H1 (cell line): ENCODE measurements around the gene TARS2. TPM values are rescaled to one million over a fixed set of nuclear protein-coding genes. Genes with fewer than 3 reads are reported as not detected.

Experiments
- BACH1 ChIP-seq: IDR thresholded peaks from 2 replicates; pipeline ENCODE4 v1.6.1; 2012; ENCODE audit warnings: low read length, improper control_type of control experiment
- BCL11A ChIP-seq, 2 experiments: IDR thresholded peaks; one replicate each; pipeline ENCODE4 v1.6.1; 2011; ENCODE audit warnings: low read depth in 2 of 2, low read length in 2 of 2, mild to moderate bottlenecking in 2 of 2
- CBX5 ChIP-seq: fragments of 300-800, 300-1000 bp; sonication (generic); IDR thresholded peaks from 2 replicates; pipeline ENCODE4 v1.7.1; 2016; ENCODE audit warnings: antibody characterized with exemption, low read length, low read depth
- CREB1 ChIP-seq: IDR thresholded peaks from 2 replicates; pipeline ENCODE4 v1.6.1; 2012; ENCODE audit warnings: inconsistent platforms
- JUN ChIP-seq: IDR thresholded peaks from 2 replicates; pipeline ENCODE4 v1.6.1; 2011; ENCODE audit warnings: low read depth, mild to moderate bottlenecking, improper control_type of control experiment, low read length
- JUND ChIP-seq: IDR thresholded peaks from 2 replicates; pipeline ENCODE4 v1.6.1; 2011; ENCODE audit warnings: mild to moderate bottlenecking, improper control_type of control experiment, low read length
- NANOG ChIP-seq: IDR thresholded peaks from 2 replicates; pipeline ENCODE4 v1.6.1; 2011; ENCODE audit warnings: low read length, low read depth, mild to moderate bottlenecking, inconsistent platforms; ENCODE audit not compliant: insufficient read depth, poor library complexity, severe bottlenecking
- RAD21 ChIP-seq, 2 experiments: IDR thresholded peaks in 1 of 2; conservative IDR thresholded peaks in 1 of 2; 2 replicates each; pipeline ENCODE4 v1.6.1; 2011; ENCODE audit warnings: low read depth in 2 of 2, low read length in 2 of 2, improper control_type of control experiment in 1 of 2, inconsistent platforms in 1 of 2, mild to moderate bottlenecking in 1 of 2, moderate library complexity in 1 of 2
- SP2 ChIP-seq: IDR thresholded peaks from 2 replicates; pipeline ENCODE4 v1.6.1; 2012; ENCODE audit warnings: mild to moderate bottlenecking, low read length, inconsistent platforms
- SUZ12 ChIP-seq: fragments of 200-600 bp; sonication (generic); IDR thresholded peaks from 2 replicates; pipeline ENCODE4 v1.6.1; 2012; ENCODE audit warnings: mild to moderate bottlenecking, inconsistent platforms, low read length, moderate library complexity, mixed read lengths
- TAF1 ChIP-seq: IDR thresholded peaks from 2 replicates; pipeline ENCODE4 v1.6.1; 2011; ENCODE audit warnings: mild to moderate bottlenecking, low read depth, low read length
- YY1 ChIP-seq: IDR thresholded peaks from 2 replicates; pipeline ENCODE4 v1.6.1; 2011; ENCODE audit warnings: low read depth, mild to moderate bottlenecking, low read length
- polyA plus RNA-seq, 7 experiments: library from polyadenylated mRNA; depleted of rRNA in 3 of 7; stranded (reverse) in 5 of 7; unstranded in 2 of 7; fragments of >200 nt in 5 of 7; fragments of 200-250 nt in 2 of 7; gene quantifications; 1 replicate in 5 of 7; 2 replicates in 1 of 7; 4 replicates in 1 of 7; pipeline versions ENCODE4 v1.2.1 to v1.2.3, GENCODE V29; 2011 to 2013; ENCODE audit warnings: missing spikeins in 2 of 7, mixed read lengths in 2 of 7
- total RNA-seq: library from RNA; stranded (reverse); fragmentation: NEBNext Ultra II Directional; extraction: Animal tissue kit (Norgen Biotek cat#: 25700); gene quantifications from 2 replicates; pipeline ENCODE4 v1.2.1, GENCODE V29; 2021

TARS2 gene
- total and polyA plus RNA-seq, 2 of the 8 experiments (the other 6 are each of a cell fraction or from before 2014, with no cell fraction given): 38.9 to 39.1 TPM

- no peak for TF ChIP-seq CBX5
- no peak for TF ChIP-seq SUZ12
- TF ChIP-seq JUND: no peak
- no peak for TF ChIP-seq NANOG
- no peak for TF ChIP-seq JUN
- TF ChIP-seq BACH1: no peak
- TF ChIP-seq TAF1: no peak; the same call in none of the 2 replicates
- TF ChIP-seq SP2: no peak
- TF ChIP-seq RAD21 (IDR thresholded peaks at IDR 0.05 in 1 of 2, conservative IDR thresholded peaks at IDR 0.05 in 1 of 2; ENCODE audit: low read depth in 2 of 2, low read length in 2 of 2): 0 out of 4 replicates have a peak, but pooled peaks of 1 of the 2 experiments have one; percentile 5
- no peak for TF ChIP-seq YY1
- no peak for TF ChIP-seq CREB1
- TF ChIP-seq BCL11A (IDR thresholded peaks at IDR 0.05; ENCODE audit: low read depth in 2 of 2, low read length in 2 of 2): no peak
- TF ChIP-seq, all 59 proteins: peak for 10
These were observed 28.3 kb downstream of the TARS2 start, which contains the start of gene FALEC (continued) for GRCh38 chr1:150515328-150516049.
